C1 segment of cervical spinal cord (tissue), 14 donors: ENCODE data around the gene EPN2.
"Not testable (repeated sequence)": the region's sequence is repeated elsewhere in the genome, so short reads cannot be mapped to it uniquely, and the experiment has no call there.

ENCODE experiments used
- DNase-seq, 14 donors: peaks; one replicate each; lab custom pipeline; 2025; lab: John Stamatoyannopoulos, UW

Gene EPN2

GRCh38 chr17:19344311-19345066 is 107.3 kb downstream of the EPN2 start:
- DNase-seq: no peak

GRCh38 chr17:19345067-19345460 is 107.9 kb downstream of the EPN2 start:
- no peak for DNase-seq

GRCh38 chr17:19345486-19346350 is 108.6 kb downstream of the EPN2 start:
- DNase-seq: no peak

GRCh38 chr17:19346351-19347255 is 109.4 kb downstream of the EPN2 start:
- DNase-seq: peak in 2 of 14 donors; percentile 27 to 75

GRCh38 chr17:19347323-19348080 is 110.3 kb downstream of the EPN2 start:
- no peak for DNase-seq

- no peak for DNase-seq
Measured at GRCh38 chr17:19348081-19348650, 111.0 kb downstream of the EPN2 start.

- no peak for DNase-seq
Measured at GRCh38 chr17:19348806-19349205, 111.6 kb downstream of the EPN2 start.

- DNase-seq: not testable (repeated sequence)
Measured at GRCh38 chr17:19353401-19353800, 116.2 kb downstream of the EPN2 start.

- no peak for DNase-seq
Measured at GRCh38 chr17:19354748-19355147, 117.6 kb downstream of the EPN2 start.

GRCh38 chr17:19357351-19357750 is 120.2 kb downstream of the EPN2 start:
- no peak for DNase-seq

GRCh38 chr17:19357761-19358160 is 120.6 kb downstream of the EPN2 start:
- DNase-seq: no peak

- no peak for DNase-seq
Measured at GRCh38 chr17:19359151-19359550, 122.0 kb downstream of the EPN2 start.

GRCh38 chr17:19359856-19360255 is 122.7 kb downstream of the EPN2 start:
- no peak for DNase-seq

- DNase-seq: no peak
Measured at GRCh38 chr17:19360772-19361171, 123.6 kb downstream of the EPN2 start.

GRCh38 chr17:19361326-19361725 is 124.2 kb downstream of the EPN2 start:
- no peak for DNase-seq

GRCh38 chr17:19361944-19362276 is 124.7 kb downstream of the EPN2 start:
- DNase-seq: no peak

- DNase-seq: peak; percentile 51 to 99 (median 96)
Measured at GRCh38 chr17:19362277-19363113, 125.3 kb downstream of the EPN2 start, which contains the start of gene B9D1. TSS of gene B9D1 (minus strand) at chr17:19362723. CDS start at chr17:19362569, 154 bp downstream.

- DNase-seq: no peak
Measured at GRCh38 chr17:19363114-19363438, 125.9 kb downstream of the EPN2 start.

GRCh38 chr17:19363460-19364035 is 126.4 kb downstream of the EPN2 start:
- DNase-seq: no peak
